Loucy (cell line): ENCODE results near the gene ASIC2.
A peak's percentile ranks its signal among the peaks of the same experiment; 100 is the strongest.

ENCODE experiments used
- CTCF ChIP-seq: fragments of 200-600 bp; sonication (generic); conservative IDR thresholded peaks from 2 replicates; pipeline ENCODE4 v1.5.1; 2014; ENCODE audit warnings: mild to moderate bottlenecking, antibody characterized with exemption, low read length
- EZH2phosphoT487 ChIP-seq: fragments of 200-600 bp; IDR thresholded peaks from 2 replicates; pipeline ENCODE4 v1.6.1; 2018; ENCODE audit warnings: antibody characterized with exemption, mild to moderate bottlenecking, moderate library complexity, borderline replicate concordance

- peak; percentile 89 for TF ChIP-seq CTCF
- no peak for TF ChIP-seq EZH2phosphoT487
Observed at GRCh38 chr17:32998111-32998886, 294.8 kb downstream of the ASIC2 start.
